Muscle of leg (tissue), 11 donors: ENCODE data around the gene SNTB2. TPM values are rescaled to one million over a fixed set of nuclear protein-coding genes. Genes with fewer than 3 reads are reported as not detected.

Source experiments
- DNase-seq: peaks from one replicate; pipeline ENCODE4 v3.0.0; 2013
- H3K27ac ChIP-seq: one replicate; pipeline ENCODE4 v1.5.1; 2013; ENCODE audit warnings: mild to moderate bottlenecking, low read length, control low read depth
- H3K27me3 ChIP-seq: one replicate; pipeline ENCODE4 v1.6.1; 2013; ENCODE audit warnings: low read length; ENCODE audit not compliant: control insufficient read depth, insufficient read depth
- H3K36me3 ChIP-seq: one replicate; pipeline ENCODE4 v1.6.1; 2013; ENCODE audit warnings: low read length; ENCODE audit not compliant: control insufficient read depth, insufficient read depth
- H3K4me1 ChIP-seq: one replicate; pipeline ENCODE4 v1.6.1; 2013; ENCODE audit warnings: low read length; ENCODE audit not compliant: control insufficient read depth, insufficient read depth
- H3K4me3 ChIP-seq: one replicate; pipeline ENCODE4 v1.5.1; 2013; ENCODE audit warnings: low read length, control low read depth
- H3K9me3 ChIP-seq: replicated peaks from 2 replicates; pipeline ENCODE4 v1.6.1; 2013; ENCODE audit warnings: low read depth, low read length; ENCODE audit not compliant: control insufficient read depth
- WGBS: methylation state at CpG from one replicate; pipeline ENCODE4 v1.1.5; 2013; ENCODE audit warnings: missing lambda C conversion rate; ENCODE audit not compliant: insufficient coverage; 5-methylcytosine and 5-hydroxymethylcytosine counted together
- polyA plus RNA-seq, 8 donors: library from polyadenylated mRNA; unstranded; fragments of 120-200 nt; gene quantifications; one replicate each; pipeline versions ENCODE4 v1.2.1 to v1.2.3, GENCODE V29; 2013; ENCODE audit warnings: inconsistent platforms in 1 of 8, low replicate concordance in 1 of 8; ENCODE audit not compliant: insufficient read length in 8 of 8, insufficient read depth in 1 of 8
- total RNA-seq: library from RNA; stranded (reverse); fragments of 120-200 nt; gene quantifications from one replicate; pipeline ENCODE4 v1.2.4, GENCODE V29; 2013

SNTB2 gene
- total and polyA plus RNA-seq, 9 donors, result 10.4 to 21.2 (median 14.3) TPM

DNA sequence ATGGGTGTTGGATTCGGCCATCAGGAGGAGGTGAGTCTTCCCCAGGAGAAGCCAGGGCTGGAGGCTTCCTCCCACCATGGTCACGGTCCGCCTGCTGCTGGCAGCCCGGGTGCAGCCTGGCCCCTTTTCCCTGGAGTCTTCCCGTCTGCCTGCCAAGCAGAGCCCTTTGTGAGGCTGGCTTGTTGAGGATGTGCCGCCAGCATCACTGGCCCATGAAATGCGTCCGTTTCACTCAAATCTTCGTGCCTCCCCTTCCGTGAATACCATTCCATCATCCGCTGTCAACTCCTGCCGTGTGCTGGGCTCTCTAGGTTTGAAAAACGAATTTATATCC lies 133.7 kb downstream of the SNTB2 start:
- no peak overlapping the region for H3K27ac ChIP-seq
- peaks cover 2% of the 10 kb centered on the region for H3K4me1 ChIP-seq
- peaks cover 88% of the 10 kb centered on the region for H3K36me3 ChIP-seq
- no peaks in the 10 kb centered on the region for H3K27me3 ChIP-seq
- H3K9me3 ChIP-seq, result no peaks in the 10 kb centered on the region
- no peak for DNase-seq
- H3K4me3 ChIP-seq, result no peak overlapping the region
- 87% methylated on average over 12 of the region's 13 CpGs for WGBS

DNA sequence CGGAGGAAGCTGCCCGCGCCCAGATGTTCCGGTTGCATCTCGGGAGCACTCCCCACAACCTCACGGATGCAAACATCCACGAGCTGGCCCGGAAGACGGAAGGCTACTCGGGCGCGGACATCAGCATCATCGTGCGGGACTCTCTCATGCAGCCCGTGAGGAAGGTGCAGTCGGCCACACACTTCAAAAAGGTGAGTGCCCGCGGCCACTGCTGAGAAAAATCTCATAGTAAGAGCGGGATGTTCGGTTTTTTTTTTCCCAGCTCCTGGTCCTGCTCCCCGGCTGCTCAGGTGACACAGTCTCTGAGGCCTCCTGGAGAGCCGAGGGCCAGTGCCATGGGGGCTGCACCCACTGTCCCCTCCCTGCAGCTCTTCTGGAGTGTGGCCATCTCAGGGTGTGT lies 134.1 kb downstream of the SNTB2 start:
- H3K4me3 ChIP-seq, result no peak overlapping the region
- H3K36me3 ChIP-seq, result peaks cover 87% of the 10 kb centered on the region
- H3K27me3 ChIP-seq, result no peaks in the 10 kb centered on the region
- no peak for DNase-seq
- WGBS, result 93% methylated on average over 18 of the region's 22 CpGs
- no peak overlapping the region for H3K27ac ChIP-seq
- peaks cover 2% of the 10 kb centered on the region for H3K4me1 ChIP-seq
- H3K9me3 ChIP-seq, result no peaks in the 10 kb centered on the region

DNA sequence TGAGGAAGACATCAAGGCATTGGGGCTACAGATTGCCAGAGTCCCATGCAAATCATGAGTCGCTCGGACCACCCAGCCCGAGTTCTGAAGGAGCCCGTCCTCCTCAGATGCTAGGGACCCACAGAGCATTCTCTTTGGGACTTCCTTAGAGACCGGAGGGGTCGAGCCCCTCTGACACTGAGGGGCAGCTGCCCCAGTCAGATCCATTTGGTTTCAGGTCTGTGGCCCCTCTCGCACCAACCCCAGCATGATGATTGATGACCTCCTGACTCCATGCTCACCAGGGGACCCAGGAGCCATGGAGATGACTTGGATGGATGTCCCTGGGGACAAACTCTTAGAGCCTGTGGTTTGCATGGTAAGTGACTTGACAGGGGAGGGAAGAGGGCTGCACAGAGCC lies 135.4 kb downstream of the SNTB2 start:
- 89% methylated on average over 6 of the region's 7 CpGs for WGBS
- no peaks in the 10 kb centered on the region for H3K27me3 ChIP-seq
- H3K4me3 ChIP-seq, result no peak overlapping the region
- peaks cover 79% of the 10 kb centered on the region for H3K36me3 ChIP-seq
- H3K27ac ChIP-seq, result no peak overlapping the region
- peaks cover 5% of the 10 kb centered on the region for H3K4me1 ChIP-seq
- no peaks in the 10 kb centered on the region for H3K9me3 ChIP-seq
- DNase-seq, result no peak

DNA sequence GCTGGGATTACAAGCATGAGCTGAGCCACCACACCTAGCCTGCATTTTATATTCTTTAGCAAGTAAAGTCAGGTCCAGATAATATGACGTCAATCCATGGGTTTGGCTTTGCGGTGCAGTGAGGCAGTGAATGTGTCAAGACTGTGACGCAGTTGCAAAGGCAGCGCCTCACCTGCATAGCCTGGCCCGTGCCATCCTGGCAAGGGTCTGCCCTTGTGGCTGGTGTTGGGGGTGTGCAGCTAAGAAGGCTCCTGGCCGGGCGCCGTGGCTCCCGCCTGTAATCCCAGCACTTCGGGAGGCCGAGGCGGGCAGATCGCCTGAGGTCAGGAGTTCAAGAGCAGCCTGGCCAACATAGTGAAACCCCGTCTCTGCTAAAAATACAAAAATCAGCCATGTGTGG lies 136.5 kb downstream of the SNTB2 start:
- WGBS, result 86% methylated on average over 8 of the region's 14 CpGs
- Histone ChIP-seq H3K4me3 (no peak overlapping the region), H3K4me1 (peaks cover 8% of the 10 kb centered on the region), H3K9me3 (no peaks in the 10 kb centered on the region), H3K27ac (no peak overlapping the region), H3K36me3 (peaks cover 78% of the 10 kb centered on the region), H3K27me3 (no peaks in the 10 kb centered on the region)
- DNase-seq, result no peak

DNA sequence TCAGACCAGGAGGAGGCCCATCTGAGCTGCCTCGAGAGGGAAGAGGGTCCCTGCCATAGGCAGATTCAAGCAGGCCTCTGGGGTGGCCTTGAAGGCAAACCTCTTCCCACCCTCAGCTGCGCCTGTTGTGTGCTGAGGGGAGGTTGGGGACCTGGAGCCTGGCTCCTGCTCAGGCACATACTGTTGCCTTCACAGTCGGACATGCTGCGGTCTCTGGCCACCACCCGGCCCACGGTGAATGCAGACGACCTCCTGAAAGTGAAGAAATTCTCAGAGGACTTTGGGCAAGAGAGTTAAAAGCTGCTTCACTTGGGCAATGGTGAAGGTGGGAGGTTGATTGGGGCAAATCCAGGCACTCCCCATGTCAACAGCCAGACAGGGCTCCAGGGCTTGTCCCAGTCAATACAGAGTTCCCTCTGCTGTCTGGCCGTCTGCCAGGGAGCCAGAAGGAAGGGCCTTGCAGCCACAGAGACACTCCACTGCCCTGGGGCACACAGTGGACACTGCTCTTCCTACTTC lies 137.1 kb downstream of the SNTB2 start:
- Histone ChIP-seq H3K4me1 (peaks cover 14% of the 10 kb centered on the region), H3K9me3 (no peaks in the 10 kb centered on the region), H3K27me3 (no peaks in the 10 kb centered on the region), H3K4me3 (no peak overlapping the region), H3K36me3 (peaks cover 76% of the 10 kb centered on the region), H3K27ac (no peak overlapping the region)
- WGBS, result 71% methylated on average over 5 of the region's 8 CpGs
- peak; percentile 56 for DNase-seq

DNA sequence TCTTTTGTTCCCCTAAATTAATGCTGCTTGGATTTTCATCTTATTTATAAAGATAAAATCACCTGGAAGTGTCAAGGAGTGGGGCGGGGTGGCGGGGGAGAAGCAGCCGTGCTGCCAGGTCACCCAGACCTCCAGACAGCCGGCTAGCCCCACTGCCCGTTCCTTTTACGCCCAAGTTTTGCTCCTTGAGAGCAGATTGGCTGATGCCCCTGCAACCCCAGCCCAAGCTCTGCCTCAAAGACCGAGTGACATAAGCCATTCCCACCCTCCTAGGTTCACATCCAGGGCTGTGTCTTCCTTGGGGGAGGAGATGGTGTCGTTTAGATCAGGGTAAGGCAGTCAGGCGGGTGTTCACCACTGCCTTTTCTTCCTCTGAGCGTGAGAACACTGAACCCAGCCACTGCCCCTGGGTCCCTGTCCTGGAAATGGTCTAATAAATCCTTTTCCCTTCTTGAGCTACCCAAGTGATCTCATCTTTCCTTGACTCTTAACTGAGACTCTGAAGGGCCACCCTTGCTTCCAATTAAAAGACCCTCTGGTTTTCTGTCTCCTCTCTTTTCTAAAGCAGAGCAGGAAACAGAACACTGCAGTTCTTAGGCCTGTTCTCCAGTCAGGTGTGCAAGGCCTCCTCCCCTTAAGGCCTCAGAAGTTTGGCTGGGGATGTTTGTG lies 137.8 kb downstream of the SNTB2 start:
- H3K4me1 ChIP-seq, result peaks cover 21% of the 10 kb centered on the region
- peaks cover 70% of the 10 kb centered on the region for H3K36me3 ChIP-seq
- H3K9me3 ChIP-seq, result no peaks in the 10 kb centered on the region
- H3K27ac ChIP-seq, result no peak overlapping the region
- DNase-seq, result no peak
- 80% methylated on average over 6 of the region's 10 CpGs for WGBS
- no peaks in the 10 kb centered on the region for H3K27me3 ChIP-seq
- no peak overlapping the region for H3K4me3 ChIP-seq

DNA sequence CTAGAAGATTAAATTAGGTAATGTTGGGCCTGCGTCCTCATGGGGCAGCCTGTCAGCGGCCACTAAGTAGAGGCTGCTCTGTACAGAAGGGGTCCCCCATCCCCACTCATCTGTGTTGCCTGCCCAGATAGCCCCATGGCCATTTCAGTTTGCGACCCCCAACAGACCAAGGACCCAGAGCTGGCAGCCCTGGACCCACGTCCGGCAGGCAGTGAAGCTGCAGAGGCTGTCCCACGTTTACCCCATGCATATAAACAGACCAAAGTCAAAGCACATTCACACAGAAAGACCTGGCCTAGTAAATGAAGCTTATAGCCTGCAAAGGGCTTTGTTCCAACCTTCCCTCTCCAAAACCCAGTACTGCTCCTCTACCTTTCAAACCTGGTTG lies 138.8 kb downstream of the SNTB2 start:
- Histone ChIP-seq H3K4me1 (peaks cover 23% of the 10 kb centered on the region), H3K9me3 (no peaks in the 10 kb centered on the region), H3K27me3 (no peaks in the 10 kb centered on the region), H3K36me3 (peaks cover 59% of the 10 kb centered on the region), H3K27ac (no peak overlapping the region), H3K4me3 (no peak overlapping the region)
- WGBS, result 87% methylated on average over 5 of the region's 6 CpGs
- no peak for DNase-seq

DNA sequence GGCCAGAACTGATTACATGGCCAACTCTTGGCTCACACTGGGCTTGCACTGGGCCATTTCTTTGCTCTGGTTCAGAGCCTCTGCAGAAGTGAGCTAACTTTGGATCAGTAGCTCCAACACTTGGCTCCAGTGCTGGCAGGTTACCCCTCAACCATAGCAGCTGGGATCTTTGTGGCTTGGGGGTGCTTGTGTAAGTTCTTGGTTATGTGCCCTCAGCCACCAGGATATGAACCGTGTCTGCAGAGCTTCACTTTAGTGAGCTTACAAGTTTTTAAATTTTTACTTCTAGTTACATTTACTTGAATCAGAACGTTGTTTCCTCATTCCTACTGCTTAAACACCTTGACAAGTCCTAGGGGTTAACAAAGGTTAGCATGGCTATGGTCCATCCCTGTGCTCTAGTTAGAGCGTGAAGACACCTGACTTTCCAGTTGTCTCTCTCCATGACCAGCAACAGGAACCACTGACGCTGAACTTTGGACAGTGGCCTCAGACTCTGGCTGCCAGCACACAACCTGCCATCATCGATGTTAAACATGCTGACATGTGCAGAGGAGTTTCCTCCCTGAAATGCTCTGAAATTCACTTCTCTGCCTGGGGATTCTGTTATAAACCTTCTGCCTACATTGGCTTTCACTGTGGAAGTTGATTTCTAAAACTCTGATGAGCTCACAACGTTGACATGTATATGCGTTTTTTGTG lies 139.4 kb downstream of the SNTB2 start:
- 64% methylated on average over 4 of the region's 7 CpGs for WGBS
- no peak overlapping the region for H3K27ac ChIP-seq
- H3K36me3 ChIP-seq, result peaks cover 54% of the 10 kb centered on the region
- no peak overlapping the region for H3K4me3 ChIP-seq
- H3K4me1 ChIP-seq, result peaks cover 27% of the 10 kb centered on the region
- H3K27me3 ChIP-seq, result no peaks in the 10 kb centered on the region
- no peak for DNase-seq
- H3K9me3 ChIP-seq, result no peaks in the 10 kb centered on the region

DNA sequence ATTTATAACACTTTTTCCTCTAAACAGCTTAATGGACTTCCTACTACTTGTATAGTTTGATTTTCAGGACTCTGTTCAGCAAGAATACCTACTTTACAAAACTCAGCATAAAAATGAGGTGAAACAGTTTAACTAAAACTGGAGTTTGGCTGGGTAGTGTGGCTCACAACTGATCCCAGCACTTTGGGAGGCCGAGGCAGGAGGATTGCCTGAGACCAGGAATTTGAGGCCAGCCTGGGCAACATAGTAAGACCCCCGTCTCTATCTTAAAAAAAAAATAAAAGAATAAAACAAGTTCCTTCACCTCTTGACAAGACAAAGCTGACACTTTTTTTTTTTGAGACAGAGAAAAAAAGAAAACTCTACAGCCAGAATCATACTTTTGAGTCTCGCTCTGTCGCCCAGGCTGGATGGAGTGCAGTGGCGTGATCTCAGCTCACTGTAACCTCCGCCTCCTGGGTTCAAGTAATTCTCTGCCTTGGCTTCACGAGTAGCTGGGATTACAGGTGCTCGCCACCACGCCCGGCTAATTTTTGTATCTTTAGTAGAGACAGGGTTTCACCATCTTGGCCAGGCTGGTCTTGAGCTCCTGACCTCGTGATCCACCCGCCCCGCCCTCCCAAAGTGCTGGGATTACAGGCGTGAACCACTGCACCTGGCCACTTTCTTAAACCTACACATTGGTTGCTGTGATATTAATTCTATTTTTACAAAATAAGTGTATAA lies 140.8 kb downstream of the SNTB2 start:
- DNase-seq, result no peak
- peaks cover 27% of the 10 kb centered on the region for H3K4me1 ChIP-seq
- H3K27ac ChIP-seq, result no peak overlapping the region
- no peaks in the 10 kb centered on the region for H3K27me3 ChIP-seq
- H3K9me3 ChIP-seq, result no peaks in the 10 kb centered on the region
- WGBS, result 87% methylated on average over 3 of the region's 14 CpGs
- H3K36me3 ChIP-seq, result peaks cover 52% of the 10 kb centered on the region
- no peak overlapping the region for H3K4me3 ChIP-seq

DNA sequence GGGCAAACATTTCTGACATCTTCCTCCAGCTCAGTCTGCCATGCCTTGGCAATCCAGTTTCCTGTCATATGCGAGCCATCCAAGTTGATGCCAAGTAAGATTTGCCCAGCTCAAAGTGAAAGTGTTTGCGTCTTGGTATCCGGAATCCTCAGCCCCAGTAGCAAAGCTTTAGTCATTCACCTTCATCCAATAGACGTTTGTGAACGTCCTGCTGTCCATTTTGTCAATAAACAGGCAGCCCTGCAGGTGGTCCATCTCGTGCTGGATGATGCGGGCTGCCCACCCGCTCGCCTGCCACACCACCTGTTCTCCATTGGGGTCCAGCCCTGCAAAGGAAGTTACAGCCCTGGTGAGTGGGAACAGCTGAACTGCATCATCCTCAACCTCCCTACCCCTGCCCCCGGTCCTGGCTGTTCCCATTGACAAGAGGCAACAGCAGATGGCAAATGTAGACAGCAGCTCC lies 141.9 kb downstream of the SNTB2 start:
- no peaks in the 10 kb centered on the region for H3K9me3 ChIP-seq
- H3K27ac ChIP-seq, result no peak overlapping the region
- WGBS, result 61% methylated on average over 10 of the region's 10 CpGs
- DNase-seq, result peak; percentile 27
- no peak overlapping the region for H3K4me3 ChIP-seq
- peaks cover 27% of the 10 kb centered on the region for H3K4me1 ChIP-seq
- H3K27me3 ChIP-seq, result no peaks in the 10 kb centered on the region
- H3K36me3 ChIP-seq, result peaks cover 54% of the 10 kb centered on the region
